SJCRH30 (cell line): Measurements from ENCODE around the gene PASK. TPM values are rescaled to one million over a fixed set of nuclear protein-coding genes. Genes with fewer than 3 reads are reported as not detected.
"Not testable (repeated sequence)": the region's sequence is repeated elsewhere in the genome, so short reads cannot be mapped to it uniquely, and the experiment has no call there.

Source experiments
- DNase-seq, 2 experiments: peaks; one replicate each; pipeline ENCODE4 v3.0.0-alpha.2; 2015 to 2020
- H3K27ac ChIP-seq: fragments of 250-450 bp; sonication (Bioruptor Pico); 2 replicates; pipeline ENCODE4 v1.5.1; 2020; ENCODE audit warnings: mild to moderate bottlenecking, moderate library complexity
- H3K27me3 ChIP-seq: fragments of 250-450 bp; sonication (Bioruptor Pico); 2 replicates; pipeline ENCODE4 v1.5.1; 2020; ENCODE audit warnings: mild to moderate bottlenecking, moderate library complexity
- H3K36me3 ChIP-seq: fragments of 250-450 bp; sonication (Bioruptor Pico); 2 replicates; pipeline ENCODE4 v1.5.1; 2020; ENCODE audit warnings: mild to moderate bottlenecking, moderate library complexity
- H3K4me1 ChIP-seq: fragments of 250-450 bp; sonication (Bioruptor Pico); 2 replicates; pipeline ENCODE4 v1.5.1; 2020; ENCODE audit warnings: mild to moderate bottlenecking, moderate library complexity
- H3K4me3 ChIP-seq: fragments of 250-450 bp; sonication (Bioruptor Pico); 2 replicates; pipeline ENCODE4 v1.5.1; 2020; ENCODE audit warnings: mild to moderate bottlenecking, moderate library complexity
- H3K9me3 ChIP-seq: fragments of 250-450 bp; sonication (Bioruptor Pico); replicated peaks from 2 replicates; pipeline ENCODE4 v1.5.1; 2020; ENCODE audit warnings: mild to moderate bottlenecking, moderate library complexity
- total RNA-seq: library from RNA; depleted of rRNA; stranded (reverse); fragments of >200 nt; shearing (Covaris generic); gene quantifications from 2 replicates; pipeline ENCODE4 v1.2.3, GENCODE V29; 2014

The PASK gene
- total RNA-seq, 1 experiment from 2014 or later = 23.3 TPM

DNA sequence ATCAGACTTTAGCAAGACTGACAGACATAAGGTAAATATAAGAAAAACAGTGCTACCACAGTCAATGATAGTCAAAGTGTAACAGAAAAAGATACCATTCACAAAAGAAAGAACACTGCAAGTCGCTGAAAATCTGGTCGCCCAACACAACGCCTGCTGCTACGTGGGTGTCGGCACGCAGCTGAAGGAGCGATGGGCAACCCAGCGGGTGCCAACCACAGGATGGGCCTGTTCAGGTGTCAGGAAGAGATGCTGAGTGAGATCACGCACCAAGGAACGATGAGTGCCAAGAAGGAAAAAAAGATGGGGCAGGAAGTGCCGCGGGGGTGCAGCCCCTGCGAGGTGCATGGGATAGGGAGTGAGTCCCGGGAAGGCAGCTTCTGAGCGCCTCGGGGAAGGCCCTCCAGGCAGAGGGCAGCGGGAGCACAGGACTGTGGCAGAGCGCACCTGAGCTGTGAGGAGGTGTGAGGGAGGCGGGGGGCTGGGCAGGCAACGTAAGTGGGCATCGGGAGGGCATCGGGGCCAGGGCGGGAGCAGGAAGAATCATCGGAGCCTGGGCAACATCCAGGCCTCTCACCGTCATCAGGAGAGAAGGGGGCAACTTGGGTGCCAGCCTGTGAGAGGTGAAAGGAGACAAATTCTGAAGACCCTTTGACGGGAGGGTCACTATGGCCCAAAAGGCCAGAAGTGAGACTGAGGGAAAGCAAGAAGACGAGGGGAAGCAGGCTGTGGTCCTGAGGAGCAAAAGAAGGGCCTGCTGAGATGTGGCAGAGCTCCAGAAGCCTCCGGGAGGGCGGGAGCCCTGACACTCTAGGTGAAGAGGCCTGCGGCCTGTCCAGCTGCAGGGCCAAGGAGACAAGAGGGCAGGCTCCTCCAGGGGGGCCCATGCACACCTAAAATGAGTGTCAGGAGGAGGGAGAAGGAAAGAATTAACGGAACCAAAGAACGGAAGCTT, 32.4 kb downstream of the PASK start:
- DNase-seq = no peak
- peaks cover 7% of the 10 kb centered on the region; the same call in 1 of the 2 replicates for H3K36me3 ChIP-seq
- H3K27ac ChIP-seq = no peak overlapping the region
- H3K27me3 ChIP-seq = no peaks in the 10 kb centered on the region
- no peak overlapping the region for H3K4me3 ChIP-seq
- H3K9me3 ChIP-seq = no peaks in the 10 kb centered on the region
- no peaks in the 10 kb centered on the region for H3K4me1 ChIP-seq

DNA sequence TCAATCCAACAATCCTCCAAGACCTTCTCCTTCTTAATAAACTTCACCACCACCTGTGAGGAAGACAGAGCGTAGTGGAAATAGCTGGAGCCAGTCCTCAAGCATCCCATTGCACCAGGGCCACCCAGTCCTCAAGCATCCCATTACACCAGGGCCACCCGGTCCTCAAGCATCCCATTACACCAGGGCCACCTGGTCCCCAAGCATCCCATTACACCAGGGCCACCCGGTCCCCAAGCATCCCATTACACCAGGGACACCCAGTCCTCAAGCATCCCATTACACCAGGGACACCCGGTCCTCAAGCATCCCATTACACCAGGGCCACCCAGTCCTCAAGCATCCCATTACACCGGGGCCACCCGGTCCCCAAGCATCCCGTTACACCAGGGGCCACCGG, 33.9 kb downstream of the PASK start:
- peaks cover 5% of the 10 kb centered on the region; the same call in 1 of the 2 replicates for H3K36me3 ChIP-seq
- H3K4me3 ChIP-seq = no peak overlapping the region
- DNase-seq = no peak

DNA sequence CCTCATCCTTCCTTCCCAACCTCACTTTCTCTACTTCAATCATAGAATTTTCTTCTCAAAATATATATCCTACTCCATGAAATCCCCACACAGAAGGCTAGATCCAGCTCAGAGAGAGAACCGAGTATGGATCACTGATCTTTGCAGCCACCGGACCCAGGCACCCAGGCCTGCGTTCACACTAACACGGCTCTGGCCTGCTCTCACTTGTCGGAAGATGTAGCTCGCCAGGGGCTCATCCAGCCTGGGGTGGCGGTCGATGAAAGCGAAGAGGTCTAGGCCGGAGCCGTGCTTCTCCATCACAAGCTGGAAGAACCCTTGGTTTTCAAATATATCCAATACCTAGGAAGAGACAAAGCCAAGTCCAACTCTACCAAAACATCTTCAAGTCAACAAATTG, 34.4 kb downstream of the PASK start:
- Histone ChIP-seq H3K27ac (no peak overlapping the region), H3K36me3 (peaks cover 4% of the 10 kb centered on the region; the same call in 1 of the 2 replicates), H3K27me3 (no peaks in the 10 kb centered on the region), H3K4me3 (no peak overlapping the region), H3K9me3 (no peaks in the 10 kb centered on the region), H3K4me1 (no peaks in the 10 kb centered on the region)
- no peak for DNase-seq

More for the DNA sequence above, 33.9 kb downstream of the PASK start:
- Histone ChIP-seq H3K4me1 (no peaks in the 10 kb centered on the region), H3K9me3 (no peaks in the 10 kb centered on the region), H3K27me3 (no peaks in the 10 kb centered on the region), H3K27ac (no peak overlapping the region)

DNA sequence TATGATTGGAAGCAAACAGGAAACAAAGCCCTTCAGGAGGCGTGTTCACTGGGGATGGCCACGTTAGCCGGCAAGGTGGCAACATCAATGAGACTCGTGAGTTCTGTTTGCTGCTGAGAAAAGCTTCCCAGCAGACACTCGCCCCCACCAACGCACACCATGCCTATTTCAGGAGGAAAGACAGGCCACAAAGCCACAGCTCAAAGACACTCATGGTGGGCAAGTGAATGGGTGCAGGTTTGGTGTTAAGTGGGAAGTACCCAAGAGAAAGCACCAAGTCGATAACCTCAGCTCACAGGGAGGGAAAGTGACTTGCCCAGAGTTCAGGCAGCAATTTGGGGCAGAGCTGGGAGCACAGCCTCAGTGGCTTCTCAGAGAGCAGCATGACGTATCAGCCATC, 36.7 kb downstream of the PASK start:
- peaks cover 2% of the 10 kb centered on the region; the same call in 1 of the 2 replicates for H3K36me3 ChIP-seq
- H3K9me3 ChIP-seq = no peaks in the 10 kb centered on the region
- H3K27me3 ChIP-seq = no peaks in the 10 kb centered on the region
- no peak overlapping the region for H3K27ac ChIP-seq
- DNase-seq = no peak
- H3K4me3 ChIP-seq = no peak overlapping the region
- no peaks in the 10 kb centered on the region for H3K4me1 ChIP-seq

DNA sequence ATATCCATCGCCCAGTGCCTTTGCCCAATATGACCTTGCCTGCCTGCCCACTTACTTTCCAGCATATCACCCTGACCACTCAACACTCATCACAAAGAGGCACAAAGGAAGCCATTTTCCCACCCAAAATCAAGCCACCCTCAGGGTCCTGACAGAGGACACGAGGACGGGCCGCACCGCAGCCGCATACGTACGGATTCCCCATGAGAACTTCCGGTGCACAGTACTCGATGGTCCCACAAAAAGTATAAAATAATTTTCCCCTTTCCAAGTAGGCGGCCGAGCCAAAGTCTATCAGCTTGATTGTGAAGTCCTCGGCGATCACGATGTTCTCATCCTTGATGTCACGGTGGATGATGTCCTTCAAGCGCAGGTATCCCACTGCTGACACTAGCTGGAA, 37.2 kb downstream of the PASK start:
- Histone ChIP-seq H3K9me3 (no peaks in the 10 kb centered on the region), H3K27me3 (no peaks in the 10 kb centered on the region), H3K4me1 (no peaks in the 10 kb centered on the region), H3K4me3 (no peak overlapping the region), H3K27ac (no peak overlapping the region), H3K36me3 (peaks cover 2% of the 10 kb centered on the region; the same call in 1 of the 2 replicates)
- DNase-seq = no peak

DNA sequence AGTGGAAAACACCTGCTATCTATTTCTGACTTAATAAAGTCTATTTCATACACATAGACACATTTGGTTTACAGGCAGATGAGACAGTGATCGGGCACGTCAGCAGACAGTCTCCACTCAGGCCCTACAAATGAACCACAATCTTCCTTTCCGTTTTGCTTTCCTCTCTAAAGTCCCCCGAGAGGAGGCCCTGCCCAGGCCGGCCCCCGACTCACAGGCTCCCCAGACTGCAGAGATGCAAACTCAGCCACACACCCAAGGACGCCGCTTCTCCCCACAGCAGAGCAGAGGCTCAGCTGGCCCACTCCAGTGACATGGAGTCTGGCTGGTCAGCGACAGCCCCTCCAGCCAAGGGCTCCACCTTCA, 37.8 kb downstream of the PASK start:
- no peak for DNase-seq
- Histone ChIP-seq H3K27me3 (no peaks in the 10 kb centered on the region), H3K4me1 (no peaks in the 10 kb centered on the region), H3K27ac (no peak overlapping the region), H3K4me3 (no peak overlapping the region), H3K36me3 (peaks cover 2% of the 10 kb centered on the region; the same call in 1 of the 2 replicates), H3K9me3 (no peaks in the 10 kb centered on the region)

DNA sequence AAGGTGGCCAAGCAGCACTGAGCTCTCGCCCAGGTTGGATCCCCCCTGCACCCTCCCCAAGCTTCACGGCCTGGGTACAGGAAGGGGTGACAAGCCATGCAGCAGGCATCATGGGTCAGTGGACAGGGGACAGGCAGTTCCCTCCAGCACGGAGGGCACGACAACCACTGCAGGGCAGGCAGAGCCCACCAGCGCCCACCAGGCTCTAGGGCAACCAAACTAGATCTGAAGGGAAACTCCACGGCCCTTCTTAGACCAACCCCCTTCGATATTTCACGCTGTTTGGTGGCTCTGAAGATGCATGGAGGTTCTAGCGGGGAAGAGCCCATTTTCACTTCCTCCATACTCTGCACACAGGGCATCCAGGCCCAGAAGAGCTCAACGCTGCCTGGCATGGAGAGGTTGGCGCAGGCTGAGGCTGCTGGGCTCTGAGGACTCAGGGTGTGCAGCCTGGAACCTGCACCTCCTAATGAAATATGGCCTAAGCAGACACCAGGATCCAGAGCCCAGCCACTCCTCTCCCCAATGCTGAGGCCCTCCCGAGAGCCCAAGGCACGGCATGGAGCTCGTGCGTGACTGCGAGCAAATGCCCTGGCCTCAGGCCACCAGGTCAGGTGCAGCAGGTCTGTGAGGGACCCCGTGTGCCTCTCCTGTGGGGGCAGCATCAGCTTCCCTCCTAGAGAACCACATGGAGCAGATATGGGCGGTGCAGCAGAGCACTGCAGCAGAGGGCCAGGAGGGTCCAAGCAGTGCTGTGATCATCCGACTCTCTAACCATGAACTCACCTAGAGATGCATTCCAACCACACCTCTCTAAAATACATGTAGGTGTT, 38.4 kb downstream of the PASK start:
- no peaks in the 10 kb centered on the region for H3K9me3 ChIP-seq
- DNase-seq = no peak
- no peak overlapping the region for H3K4me3 ChIP-seq
- no peaks in the 10 kb centered on the region for H3K4me1 ChIP-seq
- peaks cover 2% of the 10 kb centered on the region; the same call in 1 of the 2 replicates for H3K36me3 ChIP-seq
- H3K27ac ChIP-seq = no peak overlapping the region
- no peaks in the 10 kb centered on the region for H3K27me3 ChIP-seq

DNA sequence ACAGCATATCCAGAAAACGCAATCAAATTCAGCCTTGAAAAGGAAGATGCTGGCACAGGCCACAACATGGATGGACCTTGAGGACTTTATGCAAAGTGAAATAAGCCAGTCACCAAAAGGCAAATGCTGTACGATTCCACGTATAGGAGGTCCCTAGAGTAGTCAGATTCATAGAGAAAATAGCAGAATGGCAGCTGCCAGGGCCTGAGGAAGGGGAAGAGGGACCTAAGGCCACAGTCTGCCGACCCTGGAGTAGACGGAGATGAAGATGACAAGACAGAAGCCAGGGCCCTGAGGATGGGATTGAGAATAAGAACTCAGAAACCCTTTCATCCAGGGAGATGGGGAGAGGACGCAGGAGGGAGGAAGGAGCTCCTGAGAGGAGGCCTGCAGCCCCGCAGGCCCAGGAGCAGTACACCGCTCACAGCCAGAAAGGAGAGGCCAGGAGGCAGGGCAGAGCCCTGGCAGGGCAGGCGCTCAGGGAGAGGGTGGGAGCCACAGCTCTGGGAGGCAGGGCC, 39.1 kb downstream of the PASK start:
- Histone ChIP-seq H3K27ac (no peak overlapping the region), H3K36me3 (peaks cover 2% of the 10 kb centered on the region; the same call in 1 of the 2 replicates)
- no peak for DNase-seq

DNA sequence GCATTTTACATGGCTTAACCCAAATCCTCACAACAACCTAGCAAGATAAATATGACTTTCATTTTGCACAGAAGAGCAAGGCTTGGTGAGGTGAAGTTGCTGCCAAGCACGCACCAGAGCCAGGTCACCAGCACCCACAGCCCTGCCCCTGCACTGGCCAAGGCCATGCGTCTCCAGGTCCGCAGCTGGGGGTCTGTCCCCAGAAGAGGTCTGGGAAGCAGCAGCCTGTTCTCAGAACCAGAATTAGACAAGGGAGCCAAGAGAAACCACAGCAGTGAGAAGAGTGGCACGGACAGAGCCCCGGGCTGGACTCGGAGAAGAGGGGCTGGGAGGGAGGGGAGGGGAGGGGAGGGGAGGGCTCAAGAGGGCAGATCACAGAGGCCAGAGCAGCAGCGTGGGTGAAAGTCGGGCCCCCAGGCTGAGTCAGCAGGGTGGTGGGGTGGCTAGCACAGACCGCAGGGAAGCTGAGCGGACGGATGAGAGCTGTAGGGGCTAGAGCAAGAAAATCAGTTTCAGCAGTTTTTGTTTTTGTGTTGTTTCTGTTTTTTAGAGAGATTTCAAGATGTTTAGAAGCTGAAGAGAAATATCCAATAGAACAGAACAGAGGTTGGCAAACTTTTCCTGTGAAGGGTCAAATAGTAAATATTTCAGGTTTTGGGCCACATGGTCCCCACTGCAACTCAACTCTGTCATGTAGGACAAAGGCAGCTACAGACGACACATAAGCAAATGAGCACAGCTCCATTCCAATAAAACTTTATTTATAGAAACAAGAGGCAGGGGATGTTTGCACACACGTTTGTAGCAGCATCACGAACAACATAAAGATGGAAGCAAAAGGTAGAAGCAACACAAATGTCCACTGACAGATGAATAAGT, 39.8 kb downstream of the PASK start:
- Histone ChIP-seq H3K4me1 (no peaks in the 10 kb centered on the region), H3K27ac (no peak overlapping the region), H3K27me3 (no peaks in the 10 kb centered on the region), H3K9me3 (no peaks in the 10 kb centered on the region), H3K4me3 (no peak overlapping the region), H3K36me3 (no peaks in the 10 kb centered on the region)
- DNase-seq = no peak

More for the DNA sequence above, 39.1 kb downstream of the PASK start:
- Histone ChIP-seq H3K4me3 (no peak overlapping the region), H3K4me1 (no peaks in the 10 kb centered on the region), H3K9me3 (no peaks in the 10 kb centered on the region), H3K27me3 (no peaks in the 10 kb centered on the region)

DNA sequence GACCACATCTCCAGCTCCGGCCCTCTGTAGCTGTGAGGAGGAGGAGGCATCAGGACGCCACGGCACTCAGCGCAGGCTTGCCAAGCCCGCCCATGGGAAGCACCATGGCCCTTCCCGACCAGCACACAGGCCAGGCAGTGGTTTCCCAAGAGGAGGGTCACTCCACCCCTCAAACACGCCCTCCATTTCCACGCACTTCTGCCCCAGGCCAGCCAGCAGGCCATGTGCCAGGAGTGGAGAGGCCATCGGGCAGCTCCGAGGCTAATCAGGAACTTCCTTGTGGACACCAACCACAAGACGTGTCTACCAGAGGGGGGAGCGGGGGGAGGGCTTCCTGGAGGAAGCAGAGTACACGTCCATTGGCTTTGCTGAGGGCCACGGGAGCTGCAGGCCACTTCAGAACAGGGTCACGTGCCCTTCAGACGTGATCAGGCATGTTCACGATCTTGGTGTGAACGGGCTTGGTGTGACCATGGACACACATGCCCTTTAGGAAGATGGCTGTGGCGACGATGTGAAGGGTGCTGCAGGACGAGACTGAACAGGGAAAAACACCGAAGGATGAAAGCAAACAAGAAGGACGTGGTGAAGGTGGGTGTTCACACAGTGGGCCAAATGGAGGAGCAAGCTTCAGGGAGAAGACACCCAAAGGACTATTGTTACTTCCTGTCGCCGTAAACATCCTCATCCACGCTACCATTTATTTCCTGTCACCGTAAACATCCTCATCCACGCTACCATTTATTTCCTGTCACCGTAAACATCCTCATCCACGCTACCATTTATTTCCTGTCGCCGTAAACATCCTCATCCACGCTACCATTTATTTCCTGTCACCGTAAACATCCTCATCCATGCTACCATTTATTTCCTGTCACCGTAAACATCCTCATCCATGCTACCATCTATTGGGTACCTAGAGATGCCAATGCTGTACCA, 40.7 kb downstream of the PASK start:
- DNase-seq = no peak
- no peak overlapping the region for H3K27ac ChIP-seq
- no peak overlapping the region for H3K4me3 ChIP-seq
- no peaks in the 10 kb centered on the region for H3K27me3 ChIP-seq
- no peaks in the 10 kb centered on the region for H3K9me3 ChIP-seq
- no peaks in the 10 kb centered on the region for H3K4me1 ChIP-seq
- H3K36me3 ChIP-seq = no peaks in the 10 kb centered on the region

DNA sequence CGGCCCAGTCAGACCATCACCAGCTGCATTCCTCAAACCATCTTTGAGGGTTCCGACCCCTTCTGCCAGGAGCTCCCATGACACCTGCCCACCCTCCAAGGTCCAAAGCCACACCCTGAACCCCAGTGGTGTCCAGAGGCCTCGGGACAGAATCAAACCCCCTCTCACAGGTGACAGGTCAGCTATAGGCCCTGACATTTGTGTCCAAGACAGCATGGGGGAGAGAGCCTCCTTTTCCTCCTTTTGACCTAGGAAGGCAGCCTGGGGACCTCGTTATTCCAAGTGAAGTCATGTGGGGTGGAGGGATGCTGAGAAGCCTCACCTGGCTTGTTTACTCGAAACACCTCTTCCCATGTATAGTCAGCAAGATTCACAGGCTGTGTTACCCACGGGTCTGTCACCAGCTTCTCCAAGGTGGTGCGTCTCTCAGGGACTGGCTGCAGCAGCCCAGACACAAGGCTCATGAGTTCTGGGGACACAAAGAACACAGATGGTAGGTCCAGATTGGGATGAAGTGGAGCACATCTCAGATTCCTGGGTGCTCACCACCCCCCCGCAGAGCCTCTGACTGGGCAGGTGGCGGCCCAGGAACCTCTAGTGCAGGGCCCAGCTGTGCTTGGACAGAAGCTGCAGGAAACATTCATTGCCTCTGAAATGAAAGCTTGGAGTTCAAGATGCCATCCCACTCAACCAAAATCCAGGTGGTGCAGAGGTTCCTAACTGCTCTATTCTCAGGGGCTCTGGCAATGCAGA, 42.1 kb downstream of the PASK start:
- DNase-seq = no peak
- Histone ChIP-seq H3K27me3 (no peaks in the 10 kb centered on the region), H3K9me3 (no peaks in the 10 kb centered on the region), H3K36me3 (no peaks in the 10 kb centered on the region), H3K27ac (no peak overlapping the region), H3K4me3 (no peak overlapping the region), H3K4me1 (no peaks in the 10 kb centered on the region)

DNA sequence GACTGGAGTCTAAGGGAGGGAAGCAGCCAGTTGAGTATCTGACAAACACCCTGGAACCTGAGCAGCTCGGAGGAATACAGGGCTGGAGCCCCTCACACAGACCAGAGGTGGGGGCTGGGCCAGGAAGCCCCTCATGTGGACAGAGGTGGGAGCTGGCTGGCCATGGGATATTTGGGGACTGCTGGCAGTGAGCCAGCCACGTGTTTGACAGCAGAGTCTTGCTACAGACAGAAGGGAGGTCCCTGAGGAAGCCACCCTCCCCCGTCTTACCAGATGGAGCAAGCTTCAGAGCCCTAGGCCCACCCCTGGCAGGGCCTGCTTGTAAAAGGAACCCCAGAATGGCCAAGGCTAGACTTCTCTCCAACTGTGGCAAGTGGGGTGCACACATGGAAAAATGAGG, 43.6 kb downstream of the PASK start:
- no peak overlapping the region for H3K4me3 ChIP-seq
- H3K27me3 ChIP-seq = no peaks in the 10 kb centered on the region
- no peak overlapping the region for H3K27ac ChIP-seq
- H3K9me3 ChIP-seq = no peaks in the 10 kb centered on the region
- no peak for DNase-seq
- no peaks in the 10 kb centered on the region; the same call in 1 of the 2 replicates for H3K36me3 ChIP-seq
- H3K4me1 ChIP-seq = no peaks in the 10 kb centered on the region; the same call in 1 of the 2 replicates

DNA sequence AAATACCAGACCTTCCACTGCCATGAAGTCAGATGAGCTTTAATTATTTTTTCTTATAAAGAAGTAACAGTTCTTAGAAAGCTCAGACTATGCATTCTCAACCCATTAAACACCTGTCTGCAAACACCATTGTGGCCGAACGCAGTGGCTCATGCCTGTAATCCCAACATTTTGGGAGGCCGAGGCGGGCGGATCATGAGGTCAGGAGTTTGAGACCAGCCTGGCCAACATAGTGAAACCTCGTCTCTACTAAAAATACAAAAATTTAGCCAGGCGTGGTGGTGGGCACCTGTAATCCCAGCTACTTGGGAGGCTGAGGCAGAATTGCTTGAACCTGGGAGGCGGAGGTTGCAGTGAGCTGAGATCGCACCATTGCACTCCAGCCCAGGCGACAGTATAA, 44.7 kb downstream of the PASK start:
- H3K27ac ChIP-seq, H3K27me3 ChIP-seq, H3K4me3 ChIP-seq, H3K36me3 ChIP-seq, H3K4me1 ChIP-seq, DNase-seq, H3K9me3 ChIP-seq: not testable (repeated sequence)
